ENCODE data around the gene TIGIT.

The TIGIT gene

GRCh38 chr3:114314282-114314681, 20.5 kb downstream of the TIGIT start:
- TF ChIP-seq, protein P1, sequence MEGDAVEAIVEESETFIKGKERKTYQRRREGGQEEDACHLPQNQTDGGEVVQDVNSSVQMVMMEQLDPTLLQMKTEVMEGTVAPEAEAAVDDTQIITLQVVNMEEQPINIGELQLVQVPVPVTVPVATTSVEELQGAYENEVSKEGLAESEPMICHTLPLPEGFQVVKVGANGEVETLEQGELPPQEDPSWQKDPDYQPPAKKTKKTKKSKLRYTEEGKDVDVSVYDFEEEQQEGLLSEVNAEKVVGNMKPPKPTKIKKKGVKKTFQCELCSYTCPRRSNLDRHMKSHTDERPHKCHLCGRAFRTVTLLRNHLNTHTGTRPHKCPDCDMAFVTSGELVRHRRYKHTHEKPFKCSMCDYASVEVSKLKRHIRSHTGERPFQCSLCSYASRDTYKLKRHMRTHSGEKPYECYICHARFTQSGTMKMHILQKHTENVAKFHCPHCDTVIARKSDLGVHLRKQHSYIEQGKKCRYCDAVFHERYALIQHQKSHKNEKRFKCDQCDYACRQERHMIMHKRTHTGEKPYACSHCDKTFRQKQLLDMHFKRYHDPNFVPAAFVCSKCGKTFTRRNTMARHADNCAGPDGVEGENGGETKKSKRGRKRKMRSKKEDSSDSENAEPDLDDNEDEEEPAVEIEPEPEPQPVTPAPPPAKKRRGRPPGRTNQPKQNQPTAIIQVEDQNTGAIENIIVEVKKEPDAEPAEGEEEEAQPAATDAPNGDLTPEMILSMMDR (IDR thresholded peaks at IDR 0.05; ENCODE audit: control extremely low read depth, extremely low read depth, low read depth, missing control alignments): no peak
- ChIA-PET CTCF (interaction anchor here (1.3 to 4.4 kb wide), 4 partner anchors 9 to 23 kb away, joined by 3 to 25 read pairs (median 4); partner anchors contain the start of gene TIGIT), POLR2A (no interaction called here)
- no peak for DNase-seq (ENCODE audit: extremely low spot score)

GRCh38 chr3:114318295-114318694, 24.5 kb downstream of the TIGIT start:
- POLR2A ChIA-PET: no interaction called here
- CTCF ChIA-PET: interaction anchor here (1.3 to 1.8 kb wide), 3 partner anchors 12 to 27 kb away, joined by 3 to 6 read pairs (median 5); no protein-coding TSS in a partner anchor
- TF ChIP-seq, protein P1 (IDR thresholded peaks at IDR 0.05; ENCODE audit: control extremely low read depth, extremely low read depth, low read depth, missing control alignments): no peak
- DNase-seq (ENCODE audit: extremely low spot score): no peak

- ChIA-PET POLR2A (no interaction called here), CTCF (interaction anchor here (0.7 to 1.0 kb wide), 2 partner anchors 9 to 13 kb away, joined by 3 read pairs; no protein-coding TSS in a partner anchor)
- no peak for DNase-seq (ENCODE audit: extremely low spot score)
- TF ChIP-seq, protein P1 (IDR thresholded peaks at IDR 0.05; ENCODE audit: control extremely low read depth, extremely low read depth, low read depth, missing control alignments): no peak
Measured at GRCh38 chr3:114319453-114319852, 25.6 kb downstream of the TIGIT start.

- TF ChIP-seq, protein P1 (IDR thresholded peaks at IDR 0.05; ENCODE audit: control extremely low read depth, extremely low read depth, low read depth, missing control alignments): no peak
- DNase-seq (ENCODE audit: extremely low spot score): no peak
- CTCF ChIA-PET: interaction anchor here (1.0 to 1.4 kb wide), 2 partner anchors 14 to 29 kb away, joined by 3 to 7 read pairs; no protein-coding TSS in a partner anchor
- POLR2A ChIA-PET: no interaction called here
Measured at GRCh38 chr3:114320246-114320645, 26.4 kb downstream of the TIGIT start.

GRCh38 chr3:114323546-114324254, 29.9 kb downstream of the TIGIT start:
- TF ChIP-seq, protein P1 (IDR thresholded peaks at IDR 0.05; ENCODE audit: control extremely low read depth, extremely low read depth, low read depth, missing control alignments): no peak
- no peak for DNase-seq (ENCODE audit: extremely low spot score)
- POLR2A ChIA-PET: no interaction called here
- CTCF ChIA-PET: interaction anchor here (0.9 to 4.2 kb wide), 9 partner anchors 12 to 95 kb away, joined by 3 to 25 read pairs (median 4); partner anchors contain the start of gene TIGIT

DNA sequence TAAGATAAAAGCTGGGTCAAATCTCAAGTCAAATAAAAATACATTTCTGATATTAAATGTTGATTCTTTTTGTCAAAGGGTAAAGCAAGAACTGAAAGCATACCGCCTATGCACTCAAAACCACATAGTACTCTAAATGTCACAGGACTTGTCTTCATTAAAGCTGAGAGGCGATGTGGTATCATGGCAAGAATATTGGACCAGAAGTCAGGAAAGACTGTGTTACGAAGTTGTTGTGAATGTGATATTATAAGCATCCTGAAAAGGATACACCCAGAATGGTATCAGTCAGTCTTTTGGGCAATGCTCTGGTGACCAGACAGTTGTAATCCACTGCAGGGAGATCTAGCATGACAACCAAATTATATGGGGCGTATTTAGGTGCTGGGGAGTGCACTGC, 33.8 kb downstream of the TIGIT start:
- DNase-seq (ENCODE audit: extremely low spot score): no peak
- TF ChIP-seq, protein P1 (IDR thresholded peaks at IDR 0.05; ENCODE audit: control extremely low read depth, extremely low read depth, low read depth, missing control alignments): no peak
- CTCF ChIA-PET: interaction anchor here (0.8 to 2.8 kb wide), 7 partner anchors 9 to 91 kb away, joined by 3 to 10 read pairs (median 5); partner anchors contain the start of gene TIGIT
- POLR2A ChIA-PET: no interaction called here

Data from GM10248 (cell line).